Liver (tissue), 9 donors: ENCODE measurements around the gene TRIP12. TPM values are rescaled to one million over a fixed set of nuclear protein-coding genes. Genes with fewer than 3 reads are reported as not detected.

Experiments
- DNase-seq: peaks from one replicate; pipeline ENCODE4 v3.0.0-alpha.2; 2017; ENCODE audit warnings: low spot score
- H3K27ac ChIP-seq, 2 donors: one replicate each; pipeline ENCODE4 v1.7.0; 2013; ENCODE audit warnings: inconsistent platforms in 2 of 2, low read length in 2 of 2, control low read depth in 1 of 2, low read depth in 1 of 2, mild to moderate bottlenecking in 1 of 2
- H3K27me3 ChIP-seq, 4 donors: one replicate each; pipeline versions ENCODE4 v1.6.1 to v1.7.0; 2013; ENCODE audit warnings: low read length in 3 of 4, inconsistent platforms in 1 of 4, mild to moderate bottlenecking in 1 of 4, moderate library complexity in 1 of 4; ENCODE audit not compliant: control insufficient read depth in 4 of 4, insufficient read depth in 4 of 4
- H3K36me3 ChIP-seq, 4 donors: one replicate each; pipeline versions ENCODE4 v1.6.1 to v1.7.0; 2013; ENCODE audit warnings: low read length in 3 of 4, mild to moderate bottlenecking in 3 of 4, low read depth in 1 of 4, moderate library complexity in 1 of 4; ENCODE audit not compliant: control insufficient read depth in 4 of 4, insufficient read depth in 3 of 4
- H3K4me1 ChIP-seq, 4 donors: one replicate each; pipeline versions ENCODE4 v1.6.1 to v1.7.0; 2013; ENCODE audit warnings: low read length in 3 of 4, mild to moderate bottlenecking in 3 of 4, moderate library complexity in 1 of 4; ENCODE audit not compliant: control insufficient read depth in 4 of 4, insufficient read depth in 4 of 4
- H3K4me3 ChIP-seq, 3 donors: one replicate each; pipeline versions ENCODE4 v1.6.1 to v1.7.0; 2013; ENCODE audit warnings: low read length in 3 of 3, control low read depth in 1 of 3, low read depth in 1 of 3, mild to moderate bottlenecking in 1 of 3
- H3K9ac ChIP-seq, 2 donors: one replicate each; pipeline ENCODE4 v1.7.0; 2013; ENCODE audit warnings: low read length in 2 of 2, mild to moderate bottlenecking in 2 of 2, moderate library complexity in 2 of 2, control low read depth in 1 of 2, low read depth in 1 of 2
- H3K9me3 ChIP-seq, 4 donors: one replicate each; pipeline versions ENCODE4 v1.6.1 to v1.7.0; 2013; ENCODE audit warnings: low read length in 3 of 4; ENCODE audit not compliant: control insufficient read depth in 4 of 4
- CTCF ChIP-seq: fragments of 150-350 bp; IDR thresholded peaks from 2 replicates; pipeline ENCODE4 v1.5.1; 2017; ENCODE audit warnings: improper control_type of control experiment, low read depth, low read length; ENCODE audit not compliant: missing input control
- EGR1 ChIP-seq, 2 donors: IDR thresholded peaks; 2 replicates each; pipeline ENCODE4 v1.6.1; 2016 to 2018; ENCODE audit warnings: antibody characterized with exemption in 2 of 2, low read depth in 2 of 2
- FOXA1 ChIP-seq: IDR thresholded peaks from 2 replicates; pipeline ENCODE4 v1.6.1; 2016; ENCODE audit warnings: antibody characterized with exemption
- FOXA2 ChIP-seq: IDR thresholded peaks from 2 replicates; pipeline ENCODE4 v1.6.1; 2016; ENCODE audit warnings: antibody characterized with exemption
- GABPA ChIP-seq, 2 donors: IDR thresholded peaks in 1 of 2; conservative IDR thresholded peaks in 1 of 2; 2 replicates each; pipeline ENCODE4 v1.6.1; 2016; ENCODE audit warnings: antibody characterized with exemption in 2 of 2, mild to moderate bottlenecking in 1 of 2, moderate library complexity in 1 of 2
- HNF4A ChIP-seq, 2 donors: conservative IDR thresholded peaks; 2 replicates each; pipeline ENCODE4 v1.6.1; 2016; ENCODE audit warnings: antibody characterized with exemption in 2 of 2, mild to moderate bottlenecking in 2 of 2
- HNF4G ChIP-seq: IDR thresholded peaks from 2 replicates; pipeline ENCODE4 v1.6.1; 2016; ENCODE audit warnings: antibody characterized with exemption
- JUND ChIP-seq, 2 donors: IDR thresholded peaks; 2 replicates each; pipeline ENCODE4 v1.6.1; 2016; ENCODE audit warnings: antibody characterized with exemption in 2 of 2
- NR2F2 ChIP-seq: IDR thresholded peaks from 2 replicates; pipeline ENCODE4 v1.6.1; 2016; ENCODE audit warnings: antibody characterized with exemption
- RAD21 ChIP-seq, 2 donors: IDR thresholded peaks; 2 replicates each; pipeline ENCODE4 v1.6.1; 2016; ENCODE audit warnings: antibody characterized with exemption in 2 of 2, mild to moderate bottlenecking in 2 of 2
- REST ChIP-seq: IDR thresholded peaks from 2 replicates; pipeline ENCODE4 v1.6.1; 2016; ENCODE audit warnings: antibody characterized with exemption, mild to moderate bottlenecking
- RXRA ChIP-seq, 2 donors: IDR thresholded peaks; 2 replicates each; pipeline ENCODE4 v1.6.1; 2017 to 2018; ENCODE audit warnings: antibody characterized with exemption in 2 of 2, mild to moderate bottlenecking in 1 of 2
- SP1 ChIP-seq: IDR thresholded peaks from 2 replicates; pipeline ENCODE4 v1.6.1; 2018; ENCODE audit warnings: antibody characterized with exemption, mild to moderate bottlenecking
- TAF1 ChIP-seq: conservative IDR thresholded peaks from 2 replicates; pipeline ENCODE4 v1.6.1; 2016; ENCODE audit warnings: antibody characterized with exemption, mild to moderate bottlenecking
- YY1 ChIP-seq: IDR thresholded peaks from 2 replicates; pipeline ENCODE4 v1.6.1; 2016; ENCODE audit warnings: antibody characterized with exemption, mild to moderate bottlenecking
- WGBS: extraction: QIAGEN DNeasy Blood & Tissue Kit; methylation state at CpG from one replicate; pipeline ENCODE4 v1.1.7; 2013; 5-methylcytosine and 5-hydroxymethylcytosine counted together
- polyA plus RNA-seq, 2 donors: library from polyadenylated mRNA; stranded (reverse) in 1 of 2; unstranded in 1 of 2; fragments of 200-250 nt in 1 of 2; fragments of >200 nt in 1 of 2; fragmentation: Nextera tagmentation in 1 of 2; extraction: Ambion mirVana in 1 of 2; gene quantifications; one replicate each; pipeline versions ENCODE4 v1.2.1 to v1.2.3, GENCODE V29; 2013 to 2015
- total RNA-seq, 2 donors: library from RNA; depleted of rRNA; stranded (reverse); fragments of >200 nt; gene quantifications; one replicate each; pipeline ENCODE4 v1.2.3, GENCODE V29; 2014
- TF ChIP-seq, protein P1 (sequence below): IDR thresholded peaks from 2 replicates; pipeline ENCODE4 v1.6.1; 2016; ENCODE audit warnings: antibody characterized with exemption
- TF ChIP-seq, protein P2 (sequence below): IDR thresholded peaks from 2 replicates; pipeline ENCODE4 v1.6.1; 2016; ENCODE audit warnings: antibody characterized with exemption
- donor health status: healthy.
- donor health status: healthy.
- donor health status: healthy.
- donor health status: healthy.
- donor health status: healthy.

Gene TRIP12
- total and polyA plus RNA-seq, 4 donors = 13.9 to 128 (median 67.4) TPM

GRCh38 chr2:229868794-229869193, 53.0 kb downstream of the TRIP12 start:
- no peak for DNase-seq
- TF ChIP-seq REST (no peak), CTCF (no peak), EGR1 (IDR thresholded peaks at IDR 0.05; ENCODE audit: low read depth in 2 of 2) (no peak), NR2F2 (no peak), YY1 (no peak), RAD21 (IDR thresholded peaks at IDR 0.05) (no peak), TAF1 (no peak), FOXA2 (no peak), HNF4G (no peak), SP1 (no peak), FOXA1 (no peak), HNF4A (conservative IDR thresholded peaks at IDR 0.05) (no peak), JUND (IDR thresholded peaks at IDR 0.05) (no peak), GABPA (IDR thresholded peaks at IDR 0.05 in 1 of 2, conservative IDR thresholded peaks at IDR 0.05 in 1 of 2) (no peak)
- 98% methylated on average over 2 of the region's 2 CpGs for WGBS
- no peak overlapping the region for H3K9ac ChIP-seq
- no peaks in the 10 kb centered on the region for H3K27me3 ChIP-seq
- peaks cover 0 to 8% (median 2%) of the 10 kb centered on the region in 4 donors for H3K36me3 ChIP-seq
- peaks cover 0 to 12% (median 4%) of the 10 kb centered on the region in 4 donors for H3K4me1 ChIP-seq
- H3K4me3 ChIP-seq = no peak overlapping the region
- no peak overlapping the region for H3K27ac ChIP-seq
- no peaks in the 10 kb centered on the region for H3K9me3 ChIP-seq

GRCh38 chr2:229865033-229865432, 56.8 kb downstream of the TRIP12 start:
- no peak overlapping the region for H3K27ac ChIP-seq
- H3K9ac ChIP-seq = no peak overlapping the region
- H3K4me1 ChIP-seq = peaks cover 0 to 6% (median 2%) of the 10 kb centered on the region in 4 donors
- no peaks in the 10 kb centered on the region for H3K9me3 ChIP-seq
- no peaks in the 10 kb centered on the region for H3K27me3 ChIP-seq
- TF ChIP-seq CTCF (no peak), FOXA1 (no peak), GABPA (IDR thresholded peaks at IDR 0.05 in 1 of 2, conservative IDR thresholded peaks at IDR 0.05 in 1 of 2) (no peak), REST (no peak), FOXA2 (no peak), HNF4G (no peak), JUND (IDR thresholded peaks at IDR 0.05) (no peak), EGR1 (IDR thresholded peaks at IDR 0.05; ENCODE audit: low read depth in 2 of 2) (no peak), HNF4A (conservative IDR thresholded peaks at IDR 0.05) (no peak), TAF1 (no peak), SP1 (no peak), RXRA (IDR thresholded peaks at IDR 0.05) (no peak)
- TF ChIP-seq, protein P1, sequence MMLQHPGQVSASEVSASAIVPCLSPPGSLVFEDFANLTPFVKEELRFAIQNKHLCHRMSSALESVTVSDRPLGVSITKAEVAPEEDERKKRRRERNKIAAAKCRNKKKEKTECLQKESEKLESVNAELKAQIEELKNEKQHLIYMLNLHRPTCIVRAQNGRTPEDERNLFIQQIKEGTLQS = no peak
- TF ChIP-seq, protein P2, sequence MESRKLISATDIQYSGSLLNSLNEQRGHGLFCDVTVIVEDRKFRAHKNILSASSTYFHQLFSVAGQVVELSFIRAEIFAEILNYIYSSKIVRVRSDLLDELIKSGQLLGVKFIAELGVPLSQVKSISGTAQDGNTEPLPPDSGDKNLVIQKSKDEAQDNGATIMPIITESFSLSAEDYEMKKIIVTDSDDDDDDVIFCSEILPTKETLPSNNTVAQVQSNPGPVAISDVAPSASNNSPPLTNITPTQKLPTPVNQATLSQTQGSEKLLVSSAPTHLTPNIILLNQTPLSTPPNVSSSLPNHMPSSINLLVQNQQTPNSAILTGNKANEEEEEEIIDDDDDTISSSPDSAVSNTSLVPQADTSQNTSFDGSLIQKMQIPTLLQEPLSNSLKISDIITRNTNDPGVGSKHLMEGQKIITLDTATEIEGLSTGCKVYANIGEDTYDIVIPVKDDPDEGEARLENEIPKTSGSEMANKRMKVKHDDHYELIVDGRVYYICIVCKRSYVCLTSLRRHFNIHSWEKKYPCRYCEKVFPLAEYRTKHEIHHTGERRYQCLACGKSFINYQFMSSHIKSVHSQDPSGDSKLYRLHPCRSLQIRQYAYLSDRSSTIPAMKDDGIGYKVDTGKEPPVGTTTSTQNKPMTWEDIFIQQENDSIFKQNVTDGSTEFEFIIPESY = no peak
- DNase-seq = no peak
- H3K4me3 ChIP-seq = no peak overlapping the region
- 92% methylated on average over 2 of the region's 2 CpGs for WGBS
- H3K36me3 ChIP-seq = peaks cover 0 to 5% (median 2%) of the 10 kb centered on the region in 4 donors
